ENCODE data around the gene ARPC1A.
"Not testable (repeated sequence)": the region's sequence is repeated elsewhere in the genome, so short reads cannot be mapped to it uniquely, and the experiment has no call there.

Gene ARPC1A

GRCh38 chr7:99325592-99326407 is at the start of gene ARPC1A:
ARPC1A (plus strand) TSS chr7:99325898; CDS start chr7:99333354, 7,456 bp downstream.
- peak; percentile 96 for DNase-seq (ENCODE audit: low spot score)

GRCh38 chr7:99278180-99278579 is 47.5 kb upstream of the ARPC1A start:
- DNase-seq (ENCODE audit: low spot score), result no peak

GRCh38 chr7:99284165-99284564 is 41.5 kb upstream of the ARPC1A start:
- DNase-seq (ENCODE audit: low spot score), result not testable (repeated sequence)

GRCh38 chr7:99287779-99288534 is 37.7 kb upstream of the ARPC1A start:
- DNase-seq (ENCODE audit: low spot score), result no peak

- DNase-seq (ENCODE audit: low spot score), result no peak
These were observed 36.5 kb upstream of the ARPC1A start for GRCh38 chr7:99289185-99289584.

- DNase-seq (ENCODE audit: low spot score), result not testable (repeated sequence)
These were observed 35.5 kb upstream of the ARPC1A start for GRCh38 chr7:99290148-99290547.

GRCh38 chr7:99290980-99291607 is 34.6 kb upstream of the ARPC1A start:
- no peak for DNase-seq (ENCODE audit: low spot score)

GRCh38 chr7:99292127-99292526 is 33.6 kb upstream of the ARPC1A start:
- no peak for DNase-seq (ENCODE audit: low spot score)

- DNase-seq (ENCODE audit: low spot score), result no peak
These were observed 32.5 kb upstream of the ARPC1A start for GRCh38 chr7:99293167-99293566.

- no peak for DNase-seq (ENCODE audit: low spot score)
These were observed 32.0 kb upstream of the ARPC1A start for GRCh38 chr7:99293650-99294049.

- no peak for DNase-seq (ENCODE audit: low spot score)
These were observed 29.2 kb upstream of the ARPC1A start for GRCh38 chr7:99296471-99296870.

- no peak for DNase-seq (ENCODE audit: low spot score)
These were observed 24.2 kb upstream of the ARPC1A start for GRCh38 chr7:99301496-99301895.

GRCh38 chr7:99305473-99306260 is 20.0 kb upstream of the ARPC1A start:
- no peak for DNase-seq (ENCODE audit: low spot score)

- DNase-seq (ENCODE audit: low spot score), result no peak
These were observed 17.1 kb upstream of the ARPC1A start for GRCh38 chr7:99308461-99309074.

- no peak for DNase-seq (ENCODE audit: low spot score)
These were observed 16.6 kb upstream of the ARPC1A start for GRCh38 chr7:99309111-99309510.

GRCh38 chr7:99310004-99310403 is 15.7 kb upstream of the ARPC1A start:
- DNase-seq (ENCODE audit: low spot score), result no peak

GRCh38 chr7:99311702-99312101 is 14.0 kb upstream of the ARPC1A start:
- DNase-seq (ENCODE audit: low spot score), result no peak

GRCh38 chr7:99312316-99313203 is 13.1 kb upstream of the ARPC1A start:
- DNase-seq (ENCODE audit: low spot score), result peak; percentile 77

GRCh38 chr7:99313204-99313573 is 12.5 kb upstream of the ARPC1A start:
- DNase-seq (ENCODE audit: low spot score), result no peak

GRCh38 chr7:99314504-99314903 is 11.2 kb upstream of the ARPC1A start:
- DNase-seq (ENCODE audit: low spot score), result no peak

GRCh38 chr7:99320371-99320770 is 5.3 kb upstream of the ARPC1A start:
- DNase-seq (ENCODE audit: low spot score), result no peak

Measured in germinal center (tissue), 1 donor.